ENCODE data around the gene UTP18. TPM values are rescaled to one million over a fixed set of nuclear protein-coding genes. Genes with fewer than 3 reads are reported as not detected.
"Not testable (repeated sequence)": the region's sequence is repeated elsewhere in the genome, so short reads cannot be mapped to it uniquely, and the experiment has no call there.

The UTP18 gene
- total RNA-seq, 4 donors from 2014 or later, result 23.4 to 45.4 (median 36.2) TPM

DNA sequence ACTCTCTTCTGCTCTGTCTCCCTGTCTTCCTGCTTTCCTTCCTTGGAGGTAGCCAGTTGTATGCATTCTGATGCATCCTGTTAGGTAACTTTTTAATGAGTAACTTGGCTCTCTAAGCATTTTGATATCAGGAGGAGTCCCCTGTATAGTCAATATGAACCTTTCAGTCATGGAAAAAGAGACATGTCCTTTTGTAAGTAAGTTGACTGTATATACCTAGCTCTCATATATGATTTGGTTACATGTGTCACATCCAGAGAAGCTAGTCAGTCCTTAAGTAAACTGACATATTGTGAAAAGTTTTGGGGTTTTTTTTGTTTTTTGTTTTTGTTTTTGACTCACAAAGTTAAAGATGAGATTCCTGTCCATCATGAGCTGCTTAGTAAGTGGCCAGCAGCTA lies 18.8 kb downstream of the UTP18 start:
- H3K4me1 ChIP-seq, result no peaks in the 10 kb centered on the region
- DNase-seq, result no peak
- no peak overlapping the region for H3K27ac ChIP-seq
- TF ChIP-seq, protein P1, sequence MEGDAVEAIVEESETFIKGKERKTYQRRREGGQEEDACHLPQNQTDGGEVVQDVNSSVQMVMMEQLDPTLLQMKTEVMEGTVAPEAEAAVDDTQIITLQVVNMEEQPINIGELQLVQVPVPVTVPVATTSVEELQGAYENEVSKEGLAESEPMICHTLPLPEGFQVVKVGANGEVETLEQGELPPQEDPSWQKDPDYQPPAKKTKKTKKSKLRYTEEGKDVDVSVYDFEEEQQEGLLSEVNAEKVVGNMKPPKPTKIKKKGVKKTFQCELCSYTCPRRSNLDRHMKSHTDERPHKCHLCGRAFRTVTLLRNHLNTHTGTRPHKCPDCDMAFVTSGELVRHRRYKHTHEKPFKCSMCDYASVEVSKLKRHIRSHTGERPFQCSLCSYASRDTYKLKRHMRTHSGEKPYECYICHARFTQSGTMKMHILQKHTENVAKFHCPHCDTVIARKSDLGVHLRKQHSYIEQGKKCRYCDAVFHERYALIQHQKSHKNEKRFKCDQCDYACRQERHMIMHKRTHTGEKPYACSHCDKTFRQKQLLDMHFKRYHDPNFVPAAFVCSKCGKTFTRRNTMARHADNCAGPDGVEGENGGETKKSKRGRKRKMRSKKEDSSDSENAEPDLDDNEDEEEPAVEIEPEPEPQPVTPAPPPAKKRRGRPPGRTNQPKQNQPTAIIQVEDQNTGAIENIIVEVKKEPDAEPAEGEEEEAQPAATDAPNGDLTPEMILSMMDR (IDR thresholded peaks at IDR 0.05), result no peak
- no peak for TF ChIP-seq POLR2A (IDR thresholded peaks at IDR 0.05)
- H3K9me3 ChIP-seq, result no peaks in the 10 kb centered on the region
- intact Hi-C loops (cut with DNase I), result no loop called here
- no peaks in the 10 kb centered on the region for H3K27me3 ChIP-seq
- H3K36me3 ChIP-seq, result peaks cover 8 to 98% (median 17%) of the 10 kb centered on the region in 3 donors
- H3K4me3 ChIP-seq, result no peak overlapping the region

DNA sequence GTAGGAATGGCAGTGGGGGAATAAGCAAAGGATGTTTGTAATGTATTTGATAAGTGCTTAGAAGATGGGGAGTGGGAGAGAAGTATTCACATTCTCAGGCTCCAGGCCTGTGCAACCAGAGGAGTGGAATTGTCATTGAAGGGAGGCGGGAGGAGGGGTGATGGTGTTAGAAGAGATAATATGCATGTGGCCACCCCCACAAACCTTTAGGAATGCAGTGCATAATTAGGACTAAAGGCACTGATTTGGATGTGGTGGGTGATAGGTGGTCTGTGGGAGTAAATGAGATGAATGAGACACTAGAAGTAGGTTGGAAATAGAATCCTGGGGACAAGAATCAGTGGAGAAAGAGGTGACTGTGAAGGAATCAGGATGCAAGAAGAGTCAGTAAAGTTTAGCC lies 27.1 kb downstream of the UTP18 start:
- no peak overlapping the region for H3K4me3 ChIP-seq
- DNase-seq, result no peak
- H3K27me3 ChIP-seq, result no peaks in the 10 kb centered on the region
- no peaks in the 10 kb centered on the region for H3K9me3 ChIP-seq
- intact Hi-C loops (cut with DNase I), result no loop called here
- 100% methylated on average over 1 of the region's 1 CpG for WGBS, 2 donors
- peaks cover 3 to 100% (median 18%) of the 10 kb centered on the region in 3 donors for H3K36me3 ChIP-seq
- no peak overlapping the region for H3K27ac ChIP-seq
- no peaks in the 10 kb centered on the region for H3K4me1 ChIP-seq
- TF ChIP-seq POLR2A (IDR thresholded peaks at IDR 0.05), result no peak
- TF ChIP-seq, protein P1 (IDR thresholded peaks at IDR 0.05), result no peak

DNA sequence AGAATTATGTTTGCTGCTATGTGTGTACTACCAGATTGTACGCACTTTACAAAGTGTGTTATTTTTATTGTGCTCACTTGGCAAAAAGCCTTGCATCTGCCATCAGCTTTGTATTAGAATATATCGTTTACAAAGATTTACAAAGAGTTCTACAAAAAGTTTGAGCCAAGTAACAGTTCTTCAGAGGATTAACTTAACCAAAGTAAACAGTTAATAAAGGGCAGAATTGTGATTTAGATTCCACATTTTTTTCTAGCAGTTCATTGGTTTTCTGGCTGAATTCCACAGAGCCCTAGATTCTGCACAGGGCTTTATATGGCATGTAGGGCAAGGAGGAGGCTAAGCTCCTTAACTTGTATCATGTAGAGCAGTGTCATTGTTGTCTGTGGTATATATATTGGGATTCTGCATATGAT lies 29.4 kb downstream of the UTP18 start:
- Histone ChIP-seq H3K36me3 (peaks cover 3 to 99% (median 18%) of the 10 kb centered on the region in 3 donors), H3K27ac (peak overlapping the region in 3 of 4 donors; percentile 1 to 69 (median 45)), H3K27me3 (no peaks in the 10 kb centered on the region), H3K4me3 (no peak overlapping the region), H3K4me1 (no peaks in the 10 kb centered on the region), H3K9me3 (no peaks in the 10 kb centered on the region)
- WGBS, 2 donors, result 62 to 80% methylated on average over 2 of the region's 2 CpGs
- TF ChIP-seq, protein P1 (IDR thresholded peaks at IDR 0.05), result no peak
- TF ChIP-seq POLR2A (IDR thresholded peaks at IDR 0.05), result no peak
- intact Hi-C loops (cut with DNase I), result no loop called here
- DNase-seq, result no peak

DNA sequence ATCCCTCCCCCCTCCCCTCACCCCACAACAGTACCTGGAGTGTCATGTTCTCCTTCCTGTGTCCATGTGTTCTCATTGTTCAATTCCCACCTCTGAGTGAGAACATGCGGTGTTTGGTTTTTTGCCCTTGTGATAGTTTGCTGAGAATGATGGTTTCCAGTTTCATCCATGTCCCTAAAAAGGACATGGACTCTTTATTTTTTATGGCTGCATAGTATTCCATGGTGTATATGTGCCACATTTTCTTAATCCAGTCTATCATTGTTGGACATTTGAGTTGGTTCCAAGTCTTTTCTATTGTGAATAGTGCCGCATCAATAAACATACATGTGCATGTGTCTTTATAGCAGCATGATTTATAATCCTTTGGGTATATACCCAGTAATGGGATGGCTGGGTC lies 34.0 kb downstream of the UTP18 start:
- 100% methylated on average over 2 of the region's 2 CpGs for WGBS, 2 donors
- H3K4me3 ChIP-seq; DNase-seq; H3K9me3 ChIP-seq; H3K27ac ChIP-seq; intact Hi-C loops (cut with DNase I); H3K27me3 ChIP-seq; H3K4me1 ChIP-seq: not testable (repeated sequence)
- H3K36me3 ChIP-seq, result peaks cover 0 to 81% (median 9%) of the 10 kb centered on the region in 3 donors

DNA sequence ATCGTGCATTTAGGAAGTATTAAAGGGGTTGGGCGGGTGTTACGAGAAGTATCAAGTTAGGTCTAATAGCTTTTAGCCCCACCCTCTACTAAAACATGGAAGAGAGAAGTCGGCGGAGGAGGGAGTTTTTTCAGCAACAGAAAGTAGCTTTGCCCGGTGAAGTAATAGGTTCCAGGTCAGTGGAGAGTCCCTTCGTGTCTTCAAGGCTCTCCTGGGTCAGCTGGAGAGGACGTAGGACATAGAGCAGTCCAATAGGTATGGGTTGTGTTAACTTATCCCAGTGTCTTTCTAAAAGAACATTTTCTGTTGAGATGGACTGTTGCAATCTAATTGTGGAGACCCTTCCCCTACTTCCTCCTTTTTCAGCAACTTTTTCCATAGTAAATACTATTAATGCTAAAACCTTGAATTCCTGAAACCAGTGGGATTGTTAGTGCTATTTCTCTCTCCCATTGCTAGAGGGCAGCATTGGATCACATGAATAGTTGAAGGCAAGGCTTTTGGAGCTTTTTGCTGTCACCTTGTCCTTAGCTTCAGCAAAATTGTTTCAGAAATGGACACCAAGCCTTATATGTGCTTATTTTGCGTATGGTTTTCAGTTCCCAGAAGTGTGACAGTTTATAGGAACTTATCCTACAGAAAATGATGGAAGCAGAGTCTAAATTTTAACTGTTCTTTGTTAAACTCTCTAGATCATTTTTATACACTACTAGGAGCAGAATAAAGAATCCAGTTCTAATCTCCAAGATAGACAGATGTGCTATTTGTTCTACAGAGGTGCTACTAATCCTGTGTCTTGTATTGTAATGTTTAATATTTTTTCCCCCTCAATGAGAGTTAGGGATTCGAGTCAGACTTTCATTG lies 38.4 kb downstream of the UTP18 start:
- H3K27ac ChIP-seq, result no peak overlapping the region
- WGBS, 2 donors, result 69 to 75% methylated on average over 10 of the region's 10 CpGs

More for the DNA sequence above, 38.4 kb downstream of the UTP18 start:
- Histone ChIP-seq H3K36me3 (peaks cover 0 to 43% (median 5%) of the 10 kb centered on the region in 3 donors), H3K27me3 (no peaks in the 10 kb centered on the region), H3K9me3 (no peaks in the 10 kb centered on the region), H3K4me1 (peaks cover 0 to 3% (median 0%) of the 10 kb centered on the region in 3 donors), H3K4me3 (no peak overlapping the region)
- no peak for TF ChIP-seq POLR2A (IDR thresholded peaks at IDR 0.05)
- TF ChIP-seq, protein P1 (IDR thresholded peaks at IDR 0.05), result peak; percentile 20 to 58 (median 39)
- intact Hi-C loops (cut with DNase I), result no loop called here
- no peak for DNase-seq

Measured in esophagus squamous epithelium (tissue), 5 donors.